ENCODE data around the gene ADARB1. TPM values are rescaled to one million over a fixed set of nuclear protein-coding genes. Genes with fewer than 3 reads are reported as not detected.
"Not testable (repeated sequence)": the region's sequence is repeated elsewhere in the genome, so short reads cannot be mapped to it uniquely, and the experiment has no call there.

ADARB1 gene
- total RNA-seq, 2 experiments from 2014 or later, result 6.6 to 20.5 TPM

- Histone ChIP-seq H3K4me1 (ENCODE audit: insufficient read depth, low read length, poor library complexity, severe bottlenecking) (peaks cover 10% of the 10 kb centered on the region), H2AFZ (ENCODE audit: low read length) (no peak overlapping the region), H3K9me2 (ENCODE audit: insufficient read depth, low read length) (no peaks in the 10 kb centered on the region), H3K9me3 (ENCODE audit: low read length) (no peaks in the 10 kb centered on the region), H3K4me3 (ENCODE audit: low read depth, low read length, poor library complexity, severe bottlenecking) (no peak overlapping the region), H3K36me3 (ENCODE audit: insufficient read depth, low read length) (no peaks in the 10 kb centered on the region), H4K20me1 (ENCODE audit: insufficient read depth, low read length) (no peaks in the 10 kb centered on the region), H3K4me2 (ENCODE audit: low read length) (no peak overlapping the region), H3K79me2 (ENCODE audit: insufficient read depth, low read depth, low read length) (no peaks in the 10 kb centered on the region), H3K27ac (ENCODE audit: low read depth, low read length, poor library complexity, severe bottlenecking) (no peak overlapping the region)
- BruUV-seq (replicated peaks), result no TSS peak
- no peak for TF ChIP-seq EZH2phosphoT487 (IDR thresholded peaks at IDR 0.05; ENCODE audit: borderline replicate concordance, low read depth, low read length)
- TF ChIP-seq, protein P1, sequence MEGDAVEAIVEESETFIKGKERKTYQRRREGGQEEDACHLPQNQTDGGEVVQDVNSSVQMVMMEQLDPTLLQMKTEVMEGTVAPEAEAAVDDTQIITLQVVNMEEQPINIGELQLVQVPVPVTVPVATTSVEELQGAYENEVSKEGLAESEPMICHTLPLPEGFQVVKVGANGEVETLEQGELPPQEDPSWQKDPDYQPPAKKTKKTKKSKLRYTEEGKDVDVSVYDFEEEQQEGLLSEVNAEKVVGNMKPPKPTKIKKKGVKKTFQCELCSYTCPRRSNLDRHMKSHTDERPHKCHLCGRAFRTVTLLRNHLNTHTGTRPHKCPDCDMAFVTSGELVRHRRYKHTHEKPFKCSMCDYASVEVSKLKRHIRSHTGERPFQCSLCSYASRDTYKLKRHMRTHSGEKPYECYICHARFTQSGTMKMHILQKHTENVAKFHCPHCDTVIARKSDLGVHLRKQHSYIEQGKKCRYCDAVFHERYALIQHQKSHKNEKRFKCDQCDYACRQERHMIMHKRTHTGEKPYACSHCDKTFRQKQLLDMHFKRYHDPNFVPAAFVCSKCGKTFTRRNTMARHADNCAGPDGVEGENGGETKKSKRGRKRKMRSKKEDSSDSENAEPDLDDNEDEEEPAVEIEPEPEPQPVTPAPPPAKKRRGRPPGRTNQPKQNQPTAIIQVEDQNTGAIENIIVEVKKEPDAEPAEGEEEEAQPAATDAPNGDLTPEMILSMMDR (conservative IDR thresholded peaks at IDR 0.05; ENCODE audit: low read length), result no peak
- intact Hi-C loops (cut with micrococcal nuclease; ENCODE audit: unreplicated experiment), result no loop called here
- no peak for DNase-seq (ENCODE audit: low spot score)
- POLR2A ChIA-PET, result interaction anchor here (0.6 to 8.2 kb wide), 2 partner anchors 25 to 1159 kb away, joined by 4 to 52 read pairs; no protein-coding TSS in a partner anchor
- CTCF ChIA-PET (ENCODE audit: unreplicated experiment), result no interaction called here
Observed at GRCh38 chr21:45131537-45131999, 57.2 kb downstream of the ADARB1 start.

- Histone ChIP-seq H2AFZ (ENCODE audit: low read length) (no peak overlapping the region), H3K4me2 (ENCODE audit: low read length) (no peak overlapping the region), H3K9me2 (ENCODE audit: insufficient read depth, low read length) (no peaks in the 10 kb centered on the region), H3K4me3 (ENCODE audit: low read depth, low read length, poor library complexity, severe bottlenecking) (no peak overlapping the region), H3K27ac (ENCODE audit: low read depth, low read length, poor library complexity, severe bottlenecking) (no peak overlapping the region), H3K4me1 (ENCODE audit: insufficient read depth, low read length, poor library complexity, severe bottlenecking) (peaks cover 8% of the 10 kb centered on the region), H4K20me1 (ENCODE audit: insufficient read depth, low read length) (no peaks in the 10 kb centered on the region), H3K9me3 (ENCODE audit: low read length) (no peaks in the 10 kb centered on the region), H3K36me3 (ENCODE audit: insufficient read depth, low read length) (no peaks in the 10 kb centered on the region), H3K79me2 (ENCODE audit: insufficient read depth, low read depth, low read length) (no peaks in the 10 kb centered on the region)
- intact Hi-C loops (cut with micrococcal nuclease; ENCODE audit: unreplicated experiment), result no loop called here
- DNase-seq (ENCODE audit: low spot score), result no peak
- ChIA-PET CTCF (ENCODE audit: unreplicated experiment) (no interaction called here), POLR2A (interaction anchor here (0.6 kb wide), 1 partner anchor 10 kb away, joined by 3 read pairs; no protein-coding TSS in a partner anchor)
- TF ChIP-seq, protein P1 (conservative IDR thresholded peaks at IDR 0.05; ENCODE audit: low read length), result no peak
- no peak for TF ChIP-seq EZH2phosphoT487 (IDR thresholded peaks at IDR 0.05; ENCODE audit: borderline replicate concordance, low read depth, low read length)
- BruUV-seq (replicated peaks), result no TSS peak
Observed at GRCh38 chr21:45132841-45133573, 58.6 kb downstream of the ADARB1 start.

GRCh38 chr21:45133574-45134278, 59.3 kb downstream of the ADARB1 start:
- BruUV-seq (replicated peaks); H3K27ac ChIP-seq (ENCODE audit: low read depth, low read length, poor library complexity, severe bottlenecking); H3K9me2 ChIP-seq (ENCODE audit: insufficient read depth, low read length); CTCF ChIA-PET (ENCODE audit: unreplicated experiment); H3K36me3 ChIP-seq (ENCODE audit: insufficient read depth, low read length); H3K4me3 ChIP-seq (ENCODE audit: low read depth, low read length, poor library complexity, severe bottlenecking); H3K9me3 ChIP-seq (ENCODE audit: low read length); H2AFZ ChIP-seq (ENCODE audit: low read length); H3K4me1 ChIP-seq (ENCODE audit: insufficient read depth, low read length, poor library complexity, severe bottlenecking); H3K79me2 ChIP-seq (ENCODE audit: insufficient read depth, low read depth, low read length); H4K20me1 ChIP-seq (ENCODE audit: insufficient read depth, low read length); DNase-seq (ENCODE audit: low spot score); H3K4me2 ChIP-seq (ENCODE audit: low read length); POLR2A ChIA-PET; intact Hi-C loops (cut with micrococcal nuclease; ENCODE audit: unreplicated experiment): not testable (repeated sequence)

All from OCI-LY7 (cell line).